Tibial nerve (tissue), 4 donors: Measurements from ENCODE around the gene PLEKHJ1.

Source experiments
- EP300 ChIP-seq, 2 donors: sonication (generic); formaldehyde crosslinking; IDR thresholded peaks; one replicate each; pipeline ENCODE4 v1.6.1; 2017; ENCODE audit warnings: antibody characterized with exemption in 2 of 2, mild to moderate bottlenecking in 1 of 2
- POLR2A ChIP-seq, 2 donors: fragments of 450-650 bp; IDR thresholded peaks; one replicate each; pipeline ENCODE4 v1.6.1; 2017; ENCODE audit warnings: antibody characterized with exemption in 2 of 2, mild to moderate bottlenecking in 2 of 2, moderate library complexity in 2 of 2
- TF ChIP-seq, protein P1 (sequence below), 5 experiments: fragments of 200-600 bp in 3 of 5; fragments of 450-650 bp in 2 of 5; sonication (generic) in 3 of 5; IDR thresholded peaks; one replicate each; pipeline ENCODE4 v1.5.1; 2016 to 2019; ENCODE audit warnings: antibody characterized with exemption in 5 of 5, mild to moderate bottlenecking in 3 of 5, moderate library complexity in 2 of 5

DNA sequence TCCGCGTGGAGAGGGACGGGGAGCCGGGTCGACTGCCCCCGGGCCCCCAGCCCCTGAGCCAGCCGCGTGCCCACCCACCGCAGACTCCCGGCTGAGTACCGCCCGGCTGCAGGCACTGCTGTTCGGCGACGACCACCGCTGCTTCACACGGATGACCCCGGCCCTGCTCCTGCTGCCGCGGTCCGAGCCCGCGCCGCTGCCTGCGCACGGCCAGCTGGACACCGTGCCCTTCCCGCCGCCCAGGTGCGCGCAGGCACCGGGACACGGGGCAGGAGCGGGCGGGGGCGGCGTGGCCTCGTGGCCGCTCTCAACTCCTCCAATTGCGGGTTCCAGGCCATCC, 14.6 kb upstream of the PLEKHJ1 start:
- TF ChIP-seq, protein P1, sequence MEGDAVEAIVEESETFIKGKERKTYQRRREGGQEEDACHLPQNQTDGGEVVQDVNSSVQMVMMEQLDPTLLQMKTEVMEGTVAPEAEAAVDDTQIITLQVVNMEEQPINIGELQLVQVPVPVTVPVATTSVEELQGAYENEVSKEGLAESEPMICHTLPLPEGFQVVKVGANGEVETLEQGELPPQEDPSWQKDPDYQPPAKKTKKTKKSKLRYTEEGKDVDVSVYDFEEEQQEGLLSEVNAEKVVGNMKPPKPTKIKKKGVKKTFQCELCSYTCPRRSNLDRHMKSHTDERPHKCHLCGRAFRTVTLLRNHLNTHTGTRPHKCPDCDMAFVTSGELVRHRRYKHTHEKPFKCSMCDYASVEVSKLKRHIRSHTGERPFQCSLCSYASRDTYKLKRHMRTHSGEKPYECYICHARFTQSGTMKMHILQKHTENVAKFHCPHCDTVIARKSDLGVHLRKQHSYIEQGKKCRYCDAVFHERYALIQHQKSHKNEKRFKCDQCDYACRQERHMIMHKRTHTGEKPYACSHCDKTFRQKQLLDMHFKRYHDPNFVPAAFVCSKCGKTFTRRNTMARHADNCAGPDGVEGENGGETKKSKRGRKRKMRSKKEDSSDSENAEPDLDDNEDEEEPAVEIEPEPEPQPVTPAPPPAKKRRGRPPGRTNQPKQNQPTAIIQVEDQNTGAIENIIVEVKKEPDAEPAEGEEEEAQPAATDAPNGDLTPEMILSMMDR (IDR thresholded peaks at IDR 0.05), result no peak
- TF ChIP-seq POLR2A (IDR thresholded peaks at IDR 0.05) (no peak), EP300 (IDR thresholded peaks at IDR 0.05) (no peak)
